GM19397 (cell line): ENCODE results near the gene POLR3G.

ENCODE experiments used
- ATAC-seq: cut with Tn5 transposase; IDR thresholded peaks from one replicate; pipeline ENCODE4 v1.9.1; 2021; ENCODE audit warnings: mild to moderate bottlenecking, moderate library complexity; ENCODE audit not compliant: unreplicated experiment

The POLR3G gene

DNA sequence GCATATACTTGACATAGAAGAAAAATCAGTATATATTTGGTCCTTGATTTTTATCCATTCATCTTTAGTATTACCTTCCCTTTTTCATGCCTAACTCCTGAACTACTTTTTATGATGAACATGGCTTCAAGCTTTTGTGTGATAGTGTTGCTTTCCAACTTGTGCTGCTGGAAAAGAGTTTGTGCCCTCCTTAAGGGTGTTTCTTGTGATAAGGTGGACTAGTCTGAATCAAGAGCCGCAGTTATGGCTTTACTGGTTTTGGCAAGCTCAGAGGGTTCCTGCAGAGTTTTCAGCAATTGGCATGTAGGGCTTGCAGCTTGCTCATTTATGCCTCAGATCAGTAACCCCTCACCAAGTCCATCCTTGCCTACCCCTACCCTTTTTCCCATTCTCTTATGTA, 20.5 kb downstream of the POLR3G start:
- ATAC-seq: no peak

GRCh38 chr5:90503596-90503995, 28.9 kb downstream of the POLR3G start:
- ATAC-seq: no peak

DNA sequence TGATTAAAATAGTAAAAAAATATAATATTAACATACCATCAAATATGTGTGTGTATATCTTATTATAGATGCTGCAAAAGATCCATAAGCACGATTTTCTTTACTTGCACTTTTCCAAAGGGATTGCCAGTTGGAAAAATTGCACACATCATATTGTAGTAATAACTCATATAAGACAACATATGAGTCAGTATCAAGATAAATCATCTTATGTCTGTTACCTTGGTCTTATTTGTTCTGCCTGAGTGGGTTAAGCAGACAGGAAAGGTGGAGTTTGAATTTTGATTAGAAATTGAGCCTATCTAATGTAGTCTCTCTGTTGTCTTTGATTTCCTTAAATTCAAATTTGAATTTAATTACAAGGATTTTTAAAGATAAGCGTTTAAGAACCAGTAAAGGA, 30.1 kb downstream of the POLR3G start:
- no peak for ATAC-seq

DNA sequence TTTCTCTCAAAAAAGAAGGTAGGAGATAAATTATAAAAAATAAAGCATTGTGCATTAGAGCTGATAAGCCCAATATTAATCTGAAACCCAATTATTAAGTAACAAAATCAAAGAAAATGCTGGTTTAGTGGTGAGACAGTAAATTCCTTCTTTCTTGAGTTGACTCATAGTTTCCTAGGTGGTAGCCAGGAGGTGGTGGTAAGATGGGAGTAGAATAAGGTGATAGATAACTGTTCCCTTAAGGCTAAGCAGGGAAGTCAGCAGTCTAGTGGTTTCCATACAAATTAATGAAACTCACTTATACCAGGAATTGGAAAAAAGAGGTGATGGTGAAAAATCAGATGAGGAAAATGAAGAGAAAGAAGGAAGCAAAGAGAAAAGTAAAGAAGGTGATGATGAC, 31.6 kb downstream of the POLR3G start:
- ATAC-seq: no peak

- no peak for ATAC-seq
These were observed 35.8 kb downstream of the POLR3G start for GRCh38 chr5:90510438-90510837.

- no peak for ATAC-seq
These were observed 39.9 kb downstream of the POLR3G start for GRCh38 chr5:90514520-90514919.

GRCh38 chr5:90518661-90519060, 44.0 kb downstream of the POLR3G start:
- ATAC-seq: no peak

- no peak for ATAC-seq
These were observed 44.4 kb downstream of the POLR3G start for GRCh38 chr5:90519081-90519480.

DNA sequence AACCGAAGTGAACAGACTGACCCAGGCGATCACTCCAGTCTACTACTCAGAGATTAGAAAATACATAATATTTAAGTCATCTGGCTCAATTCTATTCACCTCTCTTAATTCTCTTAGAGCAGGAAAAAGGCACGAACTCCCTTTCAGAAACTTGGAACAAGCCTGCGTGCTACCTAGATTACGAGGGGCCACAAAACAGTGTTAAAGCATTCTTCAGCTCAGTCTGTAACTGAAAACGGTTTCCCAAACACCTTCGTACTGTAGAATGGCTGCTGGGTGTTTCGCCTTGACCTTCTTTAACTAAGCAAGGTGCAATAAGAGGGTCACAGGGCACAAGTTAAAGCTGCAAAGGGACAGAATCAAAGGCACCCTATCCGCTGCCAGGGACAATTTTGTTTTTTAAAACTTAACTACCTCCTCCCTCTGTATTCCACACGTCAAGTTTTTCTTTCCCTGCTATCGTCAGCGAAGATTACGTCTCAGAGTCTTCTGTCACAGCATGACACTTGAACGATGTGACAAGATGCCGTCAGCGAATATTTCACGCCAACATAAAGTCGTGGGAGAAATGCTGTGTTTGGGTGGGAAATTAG, 54.0 kb downstream of the POLR3G start:
- ATAC-seq: no peak

GRCh38 chr5:90529194-90529938, 54.7 kb downstream of the POLR3G start, which contains the start of gene LYSMD3:
TSS of gene LYSMD3 (minus strand) at chr5:90529584. CDS start at chr5:90525289, 4,295 bp downstream.
- ATAC-seq: peak; percentile 94

DNA sequence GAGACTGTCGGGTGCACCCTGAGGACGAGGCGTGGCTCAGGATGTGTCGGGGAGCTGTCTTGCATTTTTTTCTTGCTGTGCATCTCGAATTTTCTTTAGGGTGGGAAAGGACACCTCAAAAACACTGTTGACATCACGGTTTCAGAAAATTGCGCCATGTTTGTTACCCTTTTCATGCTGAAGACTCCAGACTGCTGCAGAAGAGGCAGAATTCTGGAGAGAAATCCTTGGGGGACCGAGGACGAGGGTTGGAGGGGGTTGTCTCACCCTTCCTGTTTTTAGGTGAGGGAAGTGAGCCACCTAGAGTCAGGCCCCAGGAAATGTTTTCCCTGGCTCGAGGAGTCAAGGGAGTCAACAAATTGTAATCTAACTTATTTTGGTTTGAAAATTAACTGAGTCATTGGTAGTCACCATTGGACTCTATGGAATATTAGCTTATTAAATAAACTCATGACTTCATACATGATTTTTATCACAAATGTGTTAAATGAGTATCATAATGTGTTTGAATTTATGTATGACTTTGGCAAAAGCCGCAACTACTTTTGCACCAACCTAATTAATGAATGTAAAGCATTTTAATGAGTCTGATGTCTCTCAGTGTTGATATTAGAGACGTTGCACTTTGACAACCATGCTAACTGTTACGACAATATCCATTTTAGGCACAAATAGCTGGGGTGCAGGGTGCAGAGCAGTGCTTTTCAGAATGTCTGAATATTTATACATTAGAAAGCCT, 55.4 kb downstream of the POLR3G start:
- peak; percentile 41 for ATAC-seq

DNA sequence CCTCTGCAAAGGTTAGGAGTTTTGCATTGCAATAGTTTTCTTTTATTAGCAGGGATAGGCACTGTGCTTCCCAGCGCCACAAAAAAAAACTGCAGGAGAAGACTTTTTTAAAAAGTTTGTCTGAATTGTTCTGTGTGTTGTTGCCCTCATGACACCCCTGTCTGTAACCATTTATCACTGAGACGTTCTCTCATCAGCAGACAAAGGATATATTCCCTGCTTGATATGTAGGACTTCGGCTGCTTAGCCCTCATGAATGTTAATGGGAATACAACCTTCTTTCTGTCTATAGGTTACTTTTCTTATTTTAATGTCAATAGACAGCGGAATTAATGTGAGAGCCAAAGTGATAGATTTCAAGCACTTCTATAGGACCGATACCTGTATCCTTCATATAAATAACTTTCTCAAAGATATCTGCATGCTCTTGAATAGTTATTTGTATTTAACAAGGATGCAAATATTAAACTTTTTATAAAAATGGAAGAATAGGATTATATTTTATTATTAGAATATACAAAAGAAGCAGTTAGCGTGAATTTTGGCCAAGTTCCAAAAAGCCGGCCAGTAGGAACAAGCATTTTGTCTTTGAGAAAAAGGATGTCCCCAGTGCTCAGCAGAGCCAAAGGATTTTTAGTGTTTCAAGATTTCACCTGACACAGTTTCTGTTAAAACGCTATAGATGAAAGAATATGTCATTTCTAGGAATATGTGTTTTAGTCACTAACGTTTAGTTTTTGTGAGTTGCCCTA, 56.2 kb downstream of the POLR3G start:
- ATAC-seq: no peak

- ATAC-seq: no peak
These were observed 59.1 kb downstream of the POLR3G start for GRCh38 chr5:90533794-90534193.

GRCh38 chr5:90534922-90535321, 60.3 kb downstream of the POLR3G start:
- no peak for ATAC-seq

GRCh38 chr5:90542827-90543519, 68.3 kb downstream of the POLR3G start:
- no peak for ATAC-seq

GRCh38 chr5:90545511-90545910, 70.8 kb downstream of the POLR3G start:
- ATAC-seq: no peak

GRCh38 chr5:90546216-90546837, 71.7 kb downstream of the POLR3G start:
- no peak for ATAC-seq

DNA sequence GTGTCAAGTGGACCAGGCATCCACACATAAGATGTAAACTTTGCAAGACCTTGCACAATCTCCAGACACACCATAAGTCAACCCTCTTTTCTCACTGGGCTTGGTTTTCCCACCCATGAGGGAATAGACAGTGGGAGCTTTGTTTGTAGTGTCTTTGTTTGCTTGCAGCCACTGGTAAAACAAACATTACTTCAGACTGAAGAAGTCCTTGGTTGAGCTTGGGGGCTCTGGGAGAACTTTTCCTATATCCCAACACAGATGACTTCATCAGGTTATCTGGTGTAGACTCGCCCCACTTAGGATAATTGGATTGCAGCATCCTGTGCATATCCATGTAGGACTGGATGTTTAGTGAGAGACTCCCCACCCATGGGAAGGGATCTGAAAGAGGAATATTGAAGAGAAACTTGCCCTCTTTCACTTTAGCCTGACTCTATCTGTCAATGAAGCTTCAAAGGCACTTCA, 72.4 kb downstream of the POLR3G start:
- ATAC-seq: no peak

DNA sequence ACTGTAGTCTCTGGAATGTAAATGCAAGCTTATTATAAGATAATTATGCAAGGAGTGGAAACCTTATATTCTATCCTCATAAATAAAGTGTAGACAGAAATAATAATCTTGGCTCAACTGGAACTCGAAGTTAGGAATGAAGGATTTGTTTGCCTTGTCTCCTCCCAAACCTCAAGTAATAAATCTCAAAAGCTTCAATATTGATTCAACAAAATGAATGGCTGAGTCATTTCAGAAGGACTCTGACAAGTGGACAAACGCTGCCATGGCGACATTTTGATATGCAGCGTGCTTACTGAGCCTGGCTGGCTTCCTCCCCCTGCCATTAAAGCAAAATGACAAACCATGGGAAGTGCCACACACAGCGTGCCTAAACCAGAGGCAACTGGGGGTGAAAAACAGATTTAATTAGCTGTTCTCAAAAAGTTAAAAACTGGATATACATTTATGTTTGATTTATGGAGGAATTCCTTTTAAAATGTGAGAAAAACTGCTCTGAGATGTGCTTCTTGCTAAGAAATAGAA, 73.5 kb downstream of the POLR3G start:
- ATAC-seq: no peak

DNA sequence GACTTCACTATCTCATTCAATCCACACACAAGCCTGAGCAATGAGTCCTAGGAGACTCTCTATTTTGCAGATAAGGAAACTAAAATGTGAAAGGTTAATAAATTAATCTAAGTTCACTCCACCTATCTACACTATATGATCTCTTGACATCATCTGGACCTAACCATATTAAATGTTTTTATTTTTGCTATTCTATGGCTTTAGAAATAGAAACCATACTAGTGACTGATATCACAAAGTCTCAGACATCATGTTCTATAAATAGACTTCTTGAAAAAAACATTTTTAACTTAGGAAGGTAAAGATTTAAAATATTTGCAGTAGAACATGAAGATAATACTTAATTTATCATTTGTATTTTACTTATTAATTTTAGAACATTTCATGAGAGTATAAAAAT, 74.6 kb downstream of the POLR3G start:
- no peak for ATAC-seq
